Activated CD8-positive, alpha-beta T cell treated with anti-CD3 and anti-CD28 coated beads for 36 hours (primary cell): ENCODE data around the gene SALL1. TPM values are rescaled to one million over a fixed set of nuclear protein-coding genes. Genes with fewer than 3 reads are reported as not detected.

ENCODE experiments used
- ATAC-seq: fragments of 200-7000 bp; cut with Tn5 transposase; one replicate; pipeline ENCODE4 v1.10.0; 2021; ENCODE audit warnings: mild to moderate bottlenecking, moderate library complexity
- CTCF ChIA-PET: fragments of 350-600 bp; sonication (Branson Sonifier 250); formaldehyde crosslinking; loops from one replicate; lab custom pipeline; 2021; ENCODE audit warnings: antibody characterized with exemption; lab: Charles Lee
- POLR2A ChIA-PET: fragments of 350-600 bp; sonication (Branson Sonifier 250); formaldehyde crosslinking; loops from one replicate; lab custom pipeline; 2021; ENCODE audit warnings: antibody characterized with exemption; lab: Charles Lee
- DNase-seq: peaks from one replicate; pipeline ENCODE4 v3.0.0-alpha.2; 2020
- H3K27ac Mint-ChIP-seq: one replicate; pipeline ENCODE4 v1.8.0; 2021; ENCODE audit warnings: mild to moderate bottlenecking, mixed read lengths
- H3K27me3 Mint-ChIP-seq: one replicate; pipeline ENCODE4 v1.8.0; 2021; ENCODE audit warnings: mixed read lengths
- H3K36me3 Mint-ChIP-seq: one replicate; pipeline ENCODE4 v1.8.0; 2021; ENCODE audit warnings: low read depth, mixed read lengths
- H3K4me1 Mint-ChIP-seq: one replicate; pipeline ENCODE4 v1.8.0; 2021; ENCODE audit warnings: low read depth, mixed read lengths
- H3K4me3 Mint-ChIP-seq: one replicate; pipeline ENCODE4 v1.8.0; 2021; ENCODE audit warnings: mild to moderate bottlenecking, moderate library complexity, mixed read lengths
- H3K9me3 Mint-ChIP-seq: one replicate; pipeline ENCODE4 v1.8.0; 2021; ENCODE audit warnings: mixed read lengths
- intact Hi-C: fragments of 100-400 bp; cut with micrococcal nuclease; formaldehyde crosslinking; loops from one replicate; pipeline ENCODE4 v1.10.0; 2022
- total RNA-seq, 2 experiments: library from RNA; stranded (reverse); gene quantifications; one replicate each; pipeline ENCODE4 v1.2.3, GENCODE V29; 2021
- TF ChIP-seq, protein P1 (sequence below): fragments of 200-600 bp; IDR thresholded peaks from one replicate; pipeline ENCODE4 v1.8.0; 2022; ENCODE audit warnings: antibody characterized with exemption, mild to moderate bottlenecking

SALL1 gene
- total RNA-seq, 2 experiments from 2014 or later = not detected

DNA sequence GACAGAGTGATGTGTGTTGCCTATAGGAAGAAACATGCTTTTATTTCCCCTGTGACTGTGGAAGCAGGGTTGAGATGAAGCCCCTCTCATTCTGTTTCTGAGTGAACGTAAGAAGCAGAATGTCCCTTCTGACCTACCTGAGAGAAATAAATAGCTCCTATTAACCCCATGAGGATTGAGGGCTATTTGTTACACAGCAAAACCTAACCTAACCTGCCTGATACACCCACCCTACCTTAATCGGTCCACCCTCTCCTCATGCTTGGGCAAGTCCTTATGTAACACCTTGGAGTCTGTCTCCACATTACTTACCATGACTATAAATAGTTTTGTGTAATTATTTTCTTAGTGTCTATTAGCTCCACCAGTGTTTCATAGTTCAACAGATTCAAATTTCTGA lies 41.9 kb downstream of the SALL1 start:
- no peaks in the 10 kb centered on the region for H3K4me1 Mint-ChIP-seq
- no peaks in the 10 kb centered on the region for H3K36me3 Mint-ChIP-seq
- CTCF ChIA-PET = no interaction called here
- no peak overlapping the region for H3K4me3 Mint-ChIP-seq
- ATAC-seq = no peak
- TF ChIP-seq, protein P1, sequence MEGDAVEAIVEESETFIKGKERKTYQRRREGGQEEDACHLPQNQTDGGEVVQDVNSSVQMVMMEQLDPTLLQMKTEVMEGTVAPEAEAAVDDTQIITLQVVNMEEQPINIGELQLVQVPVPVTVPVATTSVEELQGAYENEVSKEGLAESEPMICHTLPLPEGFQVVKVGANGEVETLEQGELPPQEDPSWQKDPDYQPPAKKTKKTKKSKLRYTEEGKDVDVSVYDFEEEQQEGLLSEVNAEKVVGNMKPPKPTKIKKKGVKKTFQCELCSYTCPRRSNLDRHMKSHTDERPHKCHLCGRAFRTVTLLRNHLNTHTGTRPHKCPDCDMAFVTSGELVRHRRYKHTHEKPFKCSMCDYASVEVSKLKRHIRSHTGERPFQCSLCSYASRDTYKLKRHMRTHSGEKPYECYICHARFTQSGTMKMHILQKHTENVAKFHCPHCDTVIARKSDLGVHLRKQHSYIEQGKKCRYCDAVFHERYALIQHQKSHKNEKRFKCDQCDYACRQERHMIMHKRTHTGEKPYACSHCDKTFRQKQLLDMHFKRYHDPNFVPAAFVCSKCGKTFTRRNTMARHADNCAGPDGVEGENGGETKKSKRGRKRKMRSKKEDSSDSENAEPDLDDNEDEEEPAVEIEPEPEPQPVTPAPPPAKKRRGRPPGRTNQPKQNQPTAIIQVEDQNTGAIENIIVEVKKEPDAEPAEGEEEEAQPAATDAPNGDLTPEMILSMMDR = no peak
- POLR2A ChIA-PET = no interaction called here
- peaks cover 15% of the 10 kb centered on the region for H3K27me3 Mint-ChIP-seq
- intact Hi-C loops = no loop called here
- DNase-seq = no peak
- H3K9me3 Mint-ChIP-seq = peaks cover 2% of the 10 kb centered on the region
- H3K27ac Mint-ChIP-seq = no peak overlapping the region

DNA sequence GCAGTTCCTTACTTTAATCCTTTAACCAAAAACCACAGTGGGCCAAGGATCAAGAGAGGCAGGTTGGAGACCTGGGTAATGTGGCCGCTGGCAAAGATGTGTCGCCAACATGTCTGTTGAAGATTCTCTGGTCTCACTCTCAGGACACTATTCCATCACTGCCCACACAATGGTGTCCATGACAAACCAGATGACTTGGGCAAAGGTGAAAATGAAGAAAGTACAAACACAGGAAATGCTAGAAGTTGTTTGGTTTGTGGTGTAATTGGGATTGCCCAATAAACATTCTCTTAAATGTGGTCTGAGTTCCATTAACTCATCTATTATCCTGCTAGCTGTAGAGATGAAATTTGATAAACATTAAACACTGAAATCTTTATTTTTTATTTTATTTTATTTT lies 43.3 kb downstream of the SALL1 start:
- Mint-ChIP-seq H3K27me3 (peaks cover 6% of the 10 kb centered on the region), H3K4me1 (no peaks in the 10 kb centered on the region), H3K36me3 (no peaks in the 10 kb centered on the region), H3K4me3 (no peak overlapping the region), H3K27ac (no peak overlapping the region), H3K9me3 (peaks cover 2% of the 10 kb centered on the region)
- TF ChIP-seq, protein P1 = no peak
- DNase-seq = no peak
- intact Hi-C loops = no loop called here
- ATAC-seq = no peak
- POLR2A ChIA-PET = no interaction called here
- CTCF ChIA-PET = no interaction called here

DNA sequence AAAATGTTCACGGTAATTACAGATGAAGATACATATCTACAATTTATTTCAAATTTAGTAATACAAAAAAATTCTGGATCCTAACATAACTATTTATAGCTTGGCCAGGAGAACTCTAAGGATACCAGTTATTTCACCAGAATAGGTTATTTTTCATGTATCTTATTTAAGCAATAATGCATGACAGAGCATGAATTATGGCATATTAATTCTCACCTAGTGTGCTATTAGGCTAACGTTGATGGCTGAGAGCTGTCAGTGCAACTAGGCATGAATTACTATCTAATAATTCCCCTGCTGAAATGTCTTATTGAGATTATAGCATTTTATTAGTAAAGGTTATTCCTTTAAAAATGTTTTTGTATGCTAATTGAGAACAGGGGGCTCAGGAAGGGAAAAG lies 44.5 kb downstream of the SALL1 start:
- DNase-seq (no peak), ATAC-seq (no peak)
- Mint-ChIP-seq H3K9me3 (peaks cover 2% of the 10 kb centered on the region), H3K4me3 (no peak overlapping the region), H3K36me3 (no peaks in the 10 kb centered on the region), H3K27me3 (peaks cover 4% of the 10 kb centered on the region), H3K27ac (no peak overlapping the region), H3K4me1 (no peaks in the 10 kb centered on the region)
- POLR2A ChIA-PET = no interaction called here
- TF ChIP-seq, protein P1 = no peak
- CTCF ChIA-PET = no interaction called here
- intact Hi-C loops = no loop called here

DNA sequence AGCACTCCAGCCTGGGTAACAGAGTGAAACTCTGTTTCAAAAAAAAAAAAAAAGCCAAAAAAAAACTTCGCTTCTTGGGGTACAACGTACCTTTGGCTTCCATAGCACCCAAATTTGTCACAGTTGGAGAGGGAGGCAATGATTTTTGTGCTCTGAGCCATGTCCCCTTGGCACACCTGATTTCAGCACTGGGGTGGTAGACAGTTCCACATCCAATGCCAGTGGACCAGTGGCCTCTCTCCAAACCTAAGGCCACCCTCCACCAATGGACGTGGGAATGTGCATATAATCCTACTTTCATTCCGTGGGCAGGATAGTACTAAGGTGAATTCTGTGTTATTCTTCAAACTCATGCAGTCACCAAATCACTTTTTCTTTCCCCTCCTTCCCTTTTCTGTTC lies 47.5 kb downstream of the SALL1 start:
- no peak for DNase-seq
- Mint-ChIP-seq H3K36me3 (no peaks in the 10 kb centered on the region), H3K27ac (no peak overlapping the region), H3K9me3 (no peaks in the 10 kb centered on the region), H3K4me1 (no peaks in the 10 kb centered on the region), H3K4me3 (no peak overlapping the region), H3K27me3 (no peaks in the 10 kb centered on the region)
- intact Hi-C loops = no loop called here
- ATAC-seq = no peak
- CTCF ChIA-PET = interaction anchor here (1.2 kb wide), 1 partner anchor 10 kb away, joined by 3 read pairs; no protein-coding TSS in a partner anchor
- TF ChIP-seq, protein P1 = no peak
- POLR2A ChIA-PET = no interaction called here

DNA sequence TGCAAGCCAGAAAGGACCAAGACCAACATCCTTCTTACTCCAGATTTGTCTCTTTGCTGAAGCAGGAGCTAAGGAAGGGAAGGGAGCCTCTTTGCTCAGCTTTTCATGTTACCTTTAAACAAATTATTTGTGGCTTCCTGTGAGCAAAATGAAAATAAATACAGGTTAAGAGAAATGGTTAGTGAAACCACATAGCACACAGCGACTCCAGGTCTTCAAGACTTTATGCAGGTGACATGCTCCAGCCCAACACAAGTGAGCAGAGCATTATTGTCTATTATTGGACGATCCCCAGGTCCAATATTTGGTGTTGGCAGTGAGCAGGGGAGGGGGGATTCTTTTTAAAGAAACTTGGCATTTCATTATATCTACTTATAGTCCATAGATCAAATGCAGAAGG lies 53.3 kb downstream of the SALL1 start:
- no peaks in the 10 kb centered on the region for H3K9me3 Mint-ChIP-seq
- TF ChIP-seq, protein P1 = no peak
- no peak overlapping the region for H3K27ac Mint-ChIP-seq
- DNase-seq = no peak
- no peak for ATAC-seq
- no peaks in the 10 kb centered on the region for H3K4me1 Mint-ChIP-seq
- intact Hi-C loops = no loop called here
- ChIA-PET POLR2A (no interaction called here), CTCF (no interaction called here)
- H3K4me3 Mint-ChIP-seq = no peak overlapping the region
- peaks cover 1% of the 10 kb centered on the region for H3K27me3 Mint-ChIP-seq
- H3K36me3 Mint-ChIP-seq = no peaks in the 10 kb centered on the region
